ENCODE measurements around the gene CNTNAP1.

CNTNAP1 gene

GRCh38 chr17:42684929-42685556 lies 2.7 kb downstream of the CNTNAP1 start:
- TF ChIP-seq CTCF (IDR thresholded peaks at IDR 0.05; ENCODE audit: low read depth, low read length), result no peak
- TF ChIP-seq MYC (IDR thresholded peaks at IDR 0.05; ENCODE audit: low read depth, low read length), result no peak
- no peak for TF ChIP-seq MAX (IDR thresholded peaks at IDR 0.05; ENCODE audit: low read depth, low read length)
- no peak for TF ChIP-seq POLR2A (IDR thresholded peaks at IDR 0.05; ENCODE audit: extremely low read depth, insufficient read length)
- no peak for DNase-seq (ENCODE audit: low read depth)
- H3K4me3 ChIP-seq (ENCODE audit: low read depth, low read length), result no peak overlapping the region

GRCh38 chr17:42685831-42686230 lies 3.5 kb downstream of the CNTNAP1 start:
- DNase-seq (ENCODE audit: low read depth), result no peak
- H3K4me3 ChIP-seq (ENCODE audit: low read depth, low read length), result no peak overlapping the region
- no peak for TF ChIP-seq MAX (IDR thresholded peaks at IDR 0.05; ENCODE audit: low read depth, low read length)

GRCh38 chr17:42686520-42687128 lies 4.3 kb downstream of the CNTNAP1 start:
- no peak overlapping the region for H3K4me3 ChIP-seq (ENCODE audit: low read depth, low read length)
- DNase-seq (ENCODE audit: low read depth), result no peak
- TF ChIP-seq MYC (IDR thresholded peaks at IDR 0.05; ENCODE audit: low read depth, low read length), result no peak

- no peak for DNase-seq (ENCODE audit: low read depth)
- TF ChIP-seq POLR2A (IDR thresholded peaks at IDR 0.05; ENCODE audit: extremely low read depth, insufficient read length), result no peak
- TF ChIP-seq MYC (IDR thresholded peaks at IDR 0.05; ENCODE audit: low read depth, low read length), result no peak
- TF ChIP-seq CTCF (IDR thresholded peaks at IDR 0.05; ENCODE audit: low read depth, low read length), result no peak
- no peak for TF ChIP-seq MAX (IDR thresholded peaks at IDR 0.05; ENCODE audit: low read depth, low read length)
- no peak overlapping the region for H3K4me3 ChIP-seq (ENCODE audit: low read depth, low read length)
Observed at GRCh38 chr17:42687707-42688320, 5.5 kb downstream of the CNTNAP1 start.

GRCh38 chr17:42690596-42690995 lies 8.3 kb downstream of the CNTNAP1 start:
- H3K4me3 ChIP-seq (ENCODE audit: low read depth, low read length), result no peak overlapping the region
- no peak for DNase-seq (ENCODE audit: low read depth)
- no peak for TF ChIP-seq MAX (IDR thresholded peaks at IDR 0.05; ENCODE audit: low read depth, low read length)
- TF ChIP-seq MYC (IDR thresholded peaks at IDR 0.05; ENCODE audit: low read depth, low read length), result no peak
- TF ChIP-seq POLR2A (IDR thresholded peaks at IDR 0.05; ENCODE audit: extremely low read depth, insufficient read length), result no peak
- TF ChIP-seq CTCF (IDR thresholded peaks at IDR 0.05; ENCODE audit: low read depth, low read length), result no peak

- DNase-seq (ENCODE audit: low read depth), result no peak
- TF ChIP-seq MAX (IDR thresholded peaks at IDR 0.05; ENCODE audit: low read depth, low read length) (no peak), POLR2A (IDR thresholded peaks at IDR 0.05; ENCODE audit: extremely low read depth, insufficient read length) (no peak)
- H3K4me3 ChIP-seq (ENCODE audit: low read depth, low read length), result no peak overlapping the region
Observed at GRCh38 chr17:42691021-42691545, 8.8 kb downstream of the CNTNAP1 start.

GRCh38 chr17:42692489-42692888 lies 10.2 kb downstream of the CNTNAP1 start:
- TF ChIP-seq POLR2A (IDR thresholded peaks at IDR 0.05; ENCODE audit: extremely low read depth, insufficient read length) (no peak), MYC (IDR thresholded peaks at IDR 0.05; ENCODE audit: low read depth, low read length) (no peak), CTCF (IDR thresholded peaks at IDR 0.05; ENCODE audit: low read depth, low read length) (no peak), MAX (IDR thresholded peaks at IDR 0.05; ENCODE audit: low read depth, low read length) (no peak)
- no peak for DNase-seq (ENCODE audit: low read depth)
- H3K4me3 ChIP-seq (ENCODE audit: low read depth, low read length), result no peak overlapping the region

All from NB4 (cell line).